ENCODE results near the gene TESK1.

DNA sequence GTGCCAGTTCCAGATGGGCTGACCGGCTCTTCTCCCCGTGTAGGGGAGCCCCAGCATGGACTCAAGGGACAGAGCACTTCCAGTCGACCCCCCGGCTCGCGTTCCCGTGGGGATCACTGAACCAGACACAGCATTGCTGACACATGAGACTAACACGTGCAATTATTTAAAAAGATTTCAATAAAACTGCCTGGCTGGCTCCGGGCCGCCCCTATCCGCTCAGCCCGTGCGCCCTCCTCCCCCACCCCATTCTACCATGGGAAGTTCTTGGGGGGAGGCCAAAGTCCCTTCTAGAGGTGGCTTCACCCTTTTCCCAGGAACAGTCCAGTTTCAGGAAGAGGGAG lies 4.7 kb downstream of the TESK1 start:
- TF ChIP-seq, protein P1, sequence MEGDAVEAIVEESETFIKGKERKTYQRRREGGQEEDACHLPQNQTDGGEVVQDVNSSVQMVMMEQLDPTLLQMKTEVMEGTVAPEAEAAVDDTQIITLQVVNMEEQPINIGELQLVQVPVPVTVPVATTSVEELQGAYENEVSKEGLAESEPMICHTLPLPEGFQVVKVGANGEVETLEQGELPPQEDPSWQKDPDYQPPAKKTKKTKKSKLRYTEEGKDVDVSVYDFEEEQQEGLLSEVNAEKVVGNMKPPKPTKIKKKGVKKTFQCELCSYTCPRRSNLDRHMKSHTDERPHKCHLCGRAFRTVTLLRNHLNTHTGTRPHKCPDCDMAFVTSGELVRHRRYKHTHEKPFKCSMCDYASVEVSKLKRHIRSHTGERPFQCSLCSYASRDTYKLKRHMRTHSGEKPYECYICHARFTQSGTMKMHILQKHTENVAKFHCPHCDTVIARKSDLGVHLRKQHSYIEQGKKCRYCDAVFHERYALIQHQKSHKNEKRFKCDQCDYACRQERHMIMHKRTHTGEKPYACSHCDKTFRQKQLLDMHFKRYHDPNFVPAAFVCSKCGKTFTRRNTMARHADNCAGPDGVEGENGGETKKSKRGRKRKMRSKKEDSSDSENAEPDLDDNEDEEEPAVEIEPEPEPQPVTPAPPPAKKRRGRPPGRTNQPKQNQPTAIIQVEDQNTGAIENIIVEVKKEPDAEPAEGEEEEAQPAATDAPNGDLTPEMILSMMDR (IDR thresholded peaks at IDR 0.05): no peak
- TF ChIP-seq EZH2 (IDR thresholded peaks at IDR 0.05; ENCODE audit: borderline replicate concordance, insufficient read depth, low read depth, low read length, poor library complexity, severe bottlenecking): no peak

All from B cell (primary cell).